ENCODE data around the gene MBTD1.

- TF ChIP-seq, protein P1, sequence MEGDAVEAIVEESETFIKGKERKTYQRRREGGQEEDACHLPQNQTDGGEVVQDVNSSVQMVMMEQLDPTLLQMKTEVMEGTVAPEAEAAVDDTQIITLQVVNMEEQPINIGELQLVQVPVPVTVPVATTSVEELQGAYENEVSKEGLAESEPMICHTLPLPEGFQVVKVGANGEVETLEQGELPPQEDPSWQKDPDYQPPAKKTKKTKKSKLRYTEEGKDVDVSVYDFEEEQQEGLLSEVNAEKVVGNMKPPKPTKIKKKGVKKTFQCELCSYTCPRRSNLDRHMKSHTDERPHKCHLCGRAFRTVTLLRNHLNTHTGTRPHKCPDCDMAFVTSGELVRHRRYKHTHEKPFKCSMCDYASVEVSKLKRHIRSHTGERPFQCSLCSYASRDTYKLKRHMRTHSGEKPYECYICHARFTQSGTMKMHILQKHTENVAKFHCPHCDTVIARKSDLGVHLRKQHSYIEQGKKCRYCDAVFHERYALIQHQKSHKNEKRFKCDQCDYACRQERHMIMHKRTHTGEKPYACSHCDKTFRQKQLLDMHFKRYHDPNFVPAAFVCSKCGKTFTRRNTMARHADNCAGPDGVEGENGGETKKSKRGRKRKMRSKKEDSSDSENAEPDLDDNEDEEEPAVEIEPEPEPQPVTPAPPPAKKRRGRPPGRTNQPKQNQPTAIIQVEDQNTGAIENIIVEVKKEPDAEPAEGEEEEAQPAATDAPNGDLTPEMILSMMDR (IDR thresholded peaks at IDR 0.05 in 8 of 11, conservative IDR thresholded peaks at IDR 0.05 in 3 of 11): peak in 9 of 11 experiments; percentile 23 to 67 (median 51)
- TF ChIP-seq POLR2AphosphoS5 (IDR thresholded peaks at IDR 0.05): no peak
Measured at GRCh38 chr17:51298508-51299371, 38.9 kb upstream of the MBTD1 start.

All from spleen (tissue), 7 donors.